T-cell (primary cell): ENCODE data around the gene PIGR. TPM values are rescaled to one million over a fixed set of nuclear protein-coding genes. Genes with fewer than 3 reads are reported as not detected.

ENCODE experiments used
- ATAC-seq, 4 experiments: fragments of 200-7000 bp in 3 of 4; fragments of 150-1000 bp in 1 of 4; cut with Tn5 transposase; replicated peaks in 1 of 4; 1 replicate in 3 of 4; 2 replicates in 1 of 4; pipeline ENCODE4 v1.10.0; 2021; ENCODE audit warnings: moderate library complexity in 3 of 4, mild to moderate bottlenecking in 2 of 4, moderate number of reproducible peaks in 1 of 4
- CTCF ChIA-PET, 2 donors: fragments of 300-600 bp; sonication (Branson Sonifier 250); formaldehyde crosslinking; loops; one replicate each; lab custom pipeline; 2022; ENCODE audit warnings: antibody characterized with exemption in 2 of 2; lab: Charles Lee
- POLR2A ChIA-PET, 2 donors: fragments of 300-600 bp; sonication (Branson Sonifier 250); formaldehyde crosslinking; loops; one replicate each; lab custom pipeline; 2022; ENCODE audit warnings: antibody characterized with exemption in 2 of 2; lab: Charles Lee
- DNase-seq, 35 experiments: peaks; one replicate each; pipeline versions ENCODE4 v3.0.0 to v3.0.0-alpha.2; 2013 to 2023
- H3K27ac ChIP-seq: one replicate; pipeline ENCODE4 v1.5.1; 2013; ENCODE audit warnings: low read length
- H3K27me3 ChIP-seq, 2 experiments: replicated peaks in 1 of 2; 1 replicate in 1 of 2; 2 replicates in 1 of 2; pipeline versions ENCODE4 v1.6.1 to v1.7.0; 2013; ENCODE audit warnings: low read length in 1 of 2, mixed read lengths in 1 of 2; ENCODE audit not compliant: control insufficient read depth in 2 of 2, insufficient read depth in 2 of 2; ENCODE audit errors: extremely low read depth in 1 of 2
- H3K36me3 ChIP-seq, 2 donors: 1 replicate in 1 of 2; 2 replicates in 1 of 2; pipeline versions ENCODE4 v1.6.1 to v1.7.0; 2013; ENCODE audit warnings: low read length in 1 of 2; ENCODE audit not compliant: control insufficient read depth in 2 of 2, insufficient read depth in 1 of 2; ENCODE audit errors: extremely low read depth in 1 of 2
- H3K4me1 ChIP-seq, 2 experiments: 1 replicate in 1 of 2; 2 replicates in 1 of 2; pipeline versions ENCODE4 v1.6.1 to v1.7.0; 2013; ENCODE audit warnings: low read length in 2 of 2, mixed read lengths in 1 of 2; ENCODE audit not compliant: insufficient read depth in 2 of 2, control insufficient read depth in 1 of 2; ENCODE audit errors: extremely low read depth in 1 of 2
- H3K4me3 ChIP-seq, 2 donors: 1 replicate in 1 of 2; 2 replicates in 1 of 2; pipeline versions ENCODE4 v1.5.1 to v1.7.0; 2013; ENCODE audit warnings: mild to moderate bottlenecking in 2 of 2, low read length in 1 of 2, moderate library complexity in 1 of 2; ENCODE audit not compliant: control insufficient read depth in 1 of 2; ENCODE audit errors: extremely low read depth in 1 of 2
- H3K9me3 ChIP-seq: 2 replicates; pipeline ENCODE4 v1.7.0; 2013
- H3K27ac Mint-ChIP-seq, 2 donors: one replicate each; pipeline ENCODE4 v1.8.0; 2020 to 2021; ENCODE audit warnings: mild to moderate bottlenecking in 2 of 2, mixed read lengths in 2 of 2
- H3K27me3 Mint-ChIP-seq, 2 donors: one replicate each; pipeline ENCODE4 v1.8.0; 2021 to 2022; ENCODE audit warnings: mixed read lengths in 2 of 2
- H3K36me3 Mint-ChIP-seq: one replicate; pipeline ENCODE4 v1.8.0; 2021; ENCODE audit warnings: mixed read lengths
- H3K4me1 Mint-ChIP-seq, 3 donors: one replicate each; pipeline ENCODE4 v1.8.0; 2020 to 2022; ENCODE audit warnings: mixed read lengths in 3 of 3, mild to moderate bottlenecking in 1 of 3
- H3K4me3 Mint-ChIP-seq, 3 donors: one replicate each; pipeline ENCODE4 v1.8.0; 2020 to 2022; ENCODE audit warnings: mild to moderate bottlenecking in 3 of 3, mixed read lengths in 3 of 3, moderate library complexity in 3 of 3
- H3K9me3 Mint-ChIP-seq, 3 donors: one replicate each; pipeline ENCODE4 v1.8.0; 2020 to 2022; ENCODE audit warnings: mixed read lengths in 3 of 3
- WGBS: methylation state at CpG from one replicate; pipeline ENCODE4 v1.1.5; 2013; ENCODE audit warnings: missing lambda C conversion rate; ENCODE audit not compliant: insufficient coverage; 5-methylcytosine and 5-hydroxymethylcytosine counted together
- total RNA-seq, 35 experiments: library from RNA in 6 of 35; stranded (reverse) in 6 of 35; fragments of 120-200 nt in 1 of 35; gene quantifications; one replicate each; pipeline versions ENCODE4 v1.2.1 to v1.2.4 and lab custom pipeline; 2013 to 2026

The PIGR gene
- total RNA-seq, 5 donors from 2014 or later (not counting 1 experiment from before 2014, with no cell fraction given), result 2.7 to 6.7 (median 3.2) TPM; not detected in 2

DNA sequence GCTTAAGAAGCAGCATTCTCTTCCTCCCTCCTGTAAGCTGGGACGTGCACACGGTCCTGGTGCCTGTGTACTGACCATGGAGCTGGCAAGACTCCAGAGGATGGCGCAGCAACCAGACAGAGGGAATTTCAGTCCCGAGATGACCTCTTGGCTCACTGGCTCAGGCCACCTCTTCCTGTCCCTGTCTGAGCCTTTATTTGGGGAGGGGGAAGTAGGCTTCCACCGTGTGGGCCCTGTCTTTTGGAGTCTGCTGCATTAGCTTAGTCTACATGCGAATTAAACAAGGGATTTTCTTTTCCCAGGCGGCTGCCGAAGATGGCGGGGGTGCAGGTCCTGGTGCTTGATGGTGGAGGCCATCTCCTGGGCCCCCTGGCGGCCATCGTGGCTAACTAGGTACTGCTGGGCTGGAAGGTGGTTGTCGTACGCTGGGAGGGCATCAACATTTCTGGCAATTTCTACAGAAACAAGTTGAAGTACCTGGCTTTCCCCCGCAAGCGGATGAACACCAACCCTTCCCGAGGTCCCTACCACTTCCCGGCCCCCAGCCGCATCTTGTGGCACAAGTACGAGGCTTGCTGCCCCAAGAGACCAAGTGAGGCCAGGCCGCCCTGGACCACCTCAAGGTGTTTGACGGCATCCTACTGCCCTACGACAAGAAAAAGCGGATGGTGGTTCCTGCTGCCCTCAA lies 38.8 kb downstream of the PIGR start:
- H3K27me3 Mint-ChIP-seq, result no peaks in the 10 kb centered on the region
- no peaks in the 10 kb centered on the region for H3K27me3 ChIP-seq
- DNase-seq, result no peak
- H3K36me3 Mint-ChIP-seq, result peaks cover 67% of the 10 kb centered on the region
- no peaks in the 10 kb centered on the region for H3K9me3 ChIP-seq
- peak overlapping the region; percentile 89 to 90 for H3K27ac Mint-ChIP-seq
- whole genome bisulfite sequencing, result 96% methylated on average over 17 of the region's 23 CpGs
- H3K4me3 Mint-ChIP-seq, result no peak overlapping the region
- H3K4me1 ChIP-seq, result peaks cover 64 to 72% of the 10 kb centered on the region in 2 experiments
- no peak overlapping the region for H3K4me3 ChIP-seq
- POLR2A ChIA-PET, result interaction anchor here in 1 of 2 donors (0.6 kb wide), 1 partner anchor 26 kb away, joined by 5 read pairs; no protein-coding TSS in a partner anchor
- ATAC-seq, result no peak
- H3K9me3 Mint-ChIP-seq, result no peaks in the 10 kb centered on the region
- peaks cover 28 to 85% of the 10 kb centered on the region in 2 donors for H3K36me3 ChIP-seq
- H3K27ac ChIP-seq, result peak overlapping the region; percentile 24
- CTCF ChIA-PET, result interaction anchor here (0.5 to 1.9 kb wide), 3 partner anchors 9 to 74 kb away, joined by 3 to 5 read pairs (median 4); no protein-coding TSS in a partner anchor
- H3K4me1 Mint-ChIP-seq, result peaks cover 84 to 93% (median 90%) of the 10 kb centered on the region in 3 donors

DNA sequence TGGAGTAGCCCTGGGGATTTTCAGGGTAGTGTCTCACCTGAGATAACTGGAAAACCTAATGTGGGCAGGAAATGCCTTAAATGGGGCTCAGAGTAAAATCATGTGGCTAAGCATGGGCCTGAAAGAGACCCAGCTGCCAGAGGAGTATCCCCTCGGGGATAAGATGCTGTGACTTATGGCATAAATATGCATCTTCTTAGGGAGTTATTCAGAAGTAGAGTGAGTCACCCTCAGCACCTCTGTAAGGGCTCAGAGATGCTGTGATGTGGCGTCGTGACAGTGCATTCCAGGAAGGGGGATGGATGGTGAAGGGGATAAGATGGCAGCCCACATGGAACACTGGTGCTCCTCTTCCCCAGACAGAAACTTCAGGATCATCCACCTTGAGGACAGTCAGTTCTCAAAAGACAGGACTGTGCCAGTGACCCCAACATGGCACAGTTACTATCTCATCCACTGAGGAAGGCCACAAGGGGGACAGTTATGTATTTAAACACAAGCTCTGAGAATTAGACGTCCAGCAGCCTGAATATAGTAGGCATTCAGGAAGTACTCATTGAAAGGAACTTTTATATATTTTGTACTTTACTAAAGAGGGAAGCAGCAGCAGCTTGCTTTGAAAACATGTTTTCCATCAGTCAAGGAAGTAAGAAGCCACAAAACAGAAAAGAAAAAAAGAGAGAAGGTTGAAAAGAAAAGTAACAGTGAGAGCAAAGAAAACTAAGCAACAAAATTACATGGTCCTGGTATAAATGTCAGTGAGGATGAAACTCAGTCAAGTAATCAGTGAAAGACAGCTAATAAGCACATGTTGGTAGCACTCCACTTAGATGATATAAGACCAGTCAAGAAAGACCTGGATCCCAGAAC lies 40.7 kb downstream of the PIGR start:
- Mint-ChIP-seq H3K9me3 (no peaks in the 10 kb centered on the region), H3K27ac (peak overlapping the region; percentile 90 to 92), H3K36me3 (peaks cover 63% of the 10 kb centered on the region), H3K27me3 (no peaks in the 10 kb centered on the region), H3K4me3 (peak overlapping the region in 2 of 3 donors; percentile 51 to 74), H3K4me1 (peaks cover 84 to 92% (median 90%) of the 10 kb centered on the region in 3 donors)
- peak; percentile 13 to 55 (median 52) for ATAC-seq
- WGBS, result 29% methylated on average over 1 of the region's 4 CpGs
- ChIA-PET POLR2A (interaction anchor here in 1 of 2 donors (0.6 kb wide), 1 partner anchor 92 kb away, joined by 3 read pairs; no protein-coding TSS in a partner anchor), CTCF (interaction anchor here (0.5 to 1.9 kb wide), 9 partner anchors 13 to 499 kb away, joined by 3 to 7 read pairs (median 5); partner anchors contain the start of gene IL20 (in 1 of the 2))
- H3K9me3 ChIP-seq, result no peaks in the 10 kb centered on the region
- peaks cover 28 to 69% of the 10 kb centered on the region in 2 donors for H3K36me3 ChIP-seq
- no peaks in the 10 kb centered on the region for H3K27me3 ChIP-seq
- H3K27ac ChIP-seq, result peak overlapping the region; percentile 49
- peak overlapping the region in 1 of 2 donors; percentile 1 for H3K4me3 ChIP-seq
- DNase-seq, result peak in 1 of 35 experiments; percentile 34
- H3K4me1 ChIP-seq, result peaks cover 50 to 63% of the 10 kb centered on the region in 2 experiments

DNA sequence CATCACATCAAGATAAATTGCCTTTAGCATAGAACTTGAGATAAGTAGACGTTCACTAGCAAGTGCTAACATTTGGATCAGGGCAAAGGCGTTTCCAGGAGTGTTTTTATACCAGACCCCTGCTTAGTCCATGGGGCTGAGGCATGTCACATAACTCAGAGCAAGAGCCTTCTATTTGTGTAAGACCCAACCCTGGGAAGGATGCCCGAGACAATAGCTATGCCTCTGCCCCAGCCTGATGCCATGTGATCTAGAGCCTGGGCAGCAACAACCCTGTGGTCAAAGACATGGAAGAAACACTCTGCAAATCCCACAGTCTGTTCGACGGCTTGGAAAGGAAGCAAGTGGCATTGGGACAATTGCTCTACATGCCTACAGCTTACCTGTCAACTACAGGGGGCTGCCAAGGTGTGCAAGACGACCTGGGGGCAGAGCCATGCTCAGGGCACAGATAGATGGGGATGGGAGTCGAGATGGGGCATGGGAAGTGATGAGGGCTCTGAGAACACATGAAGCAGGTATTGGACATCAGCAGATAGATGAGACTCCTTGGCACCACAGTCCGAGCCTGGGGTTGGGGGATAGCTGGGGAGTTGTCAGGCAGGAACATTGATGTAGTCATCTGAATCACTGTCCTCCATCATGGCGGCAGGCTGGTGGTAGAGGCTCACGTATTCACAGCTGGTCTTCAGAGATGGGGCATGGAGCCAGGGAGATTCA lies 41.7 kb downstream of the PIGR start:
- peaks cover 23 to 61% of the 10 kb centered on the region in 2 donors for H3K36me3 ChIP-seq
- H3K27me3 ChIP-seq, result no peaks in the 10 kb centered on the region
- peaks cover 43 to 61% of the 10 kb centered on the region in 2 experiments for H3K4me1 ChIP-seq
- Mint-ChIP-seq H3K4me3 (peak overlapping the region in 2 of 3 donors; percentile 51 to 74), H3K27ac (peak overlapping the region; percentile 90 to 92), H3K4me1 (peaks cover 83 to 92% (median 91%) of the 10 kb centered on the region in 3 donors), H3K36me3 (peaks cover 61% of the 10 kb centered on the region), H3K27me3 (no peaks in the 10 kb centered on the region), H3K9me3 (no peaks in the 10 kb centered on the region)
- WGBS, result 97% methylated on average over 9 of the region's 10 CpGs
- H3K9me3 ChIP-seq, result no peaks in the 10 kb centered on the region
- H3K27ac ChIP-seq, result peak overlapping the region; percentile 10
- DNase-seq (no peak), ATAC-seq (no peak)
- ChIA-PET POLR2A (no interaction called here), CTCF (no interaction called here)
- no peak overlapping the region for H3K4me3 ChIP-seq

DNA sequence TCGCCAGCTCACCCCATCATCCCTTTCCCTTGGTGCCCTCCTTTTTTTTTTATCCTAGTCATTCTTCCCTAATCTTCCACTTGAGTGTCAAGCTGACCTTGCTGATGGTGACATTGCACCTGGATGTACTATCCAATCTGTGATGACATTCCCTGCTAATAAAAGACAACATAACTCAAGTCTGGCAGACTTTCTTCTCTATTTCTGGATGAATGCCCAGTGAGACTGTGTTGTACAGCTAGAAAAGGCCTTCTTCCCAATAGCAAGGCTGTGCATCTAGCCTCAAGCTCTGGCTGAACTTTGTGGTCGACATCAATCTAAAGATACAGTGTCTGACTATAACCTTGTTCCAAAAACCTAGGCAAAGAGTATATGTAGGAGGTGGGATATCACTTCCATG lies 42.6 kb downstream of the PIGR start:
- H3K4me3 ChIP-seq, result no peak overlapping the region
- peaks cover 39 to 62% of the 10 kb centered on the region in 2 experiments for H3K4me1 ChIP-seq
- POLR2A ChIA-PET, result interaction anchor here in 1 of 2 donors (0.7 kb wide), 1 partner anchor 18 kb away, joined by 3 read pairs; no protein-coding TSS in a partner anchor
- CTCF ChIA-PET, result no interaction called here
- Mint-ChIP-seq H3K27me3 (no peaks in the 10 kb centered on the region), H3K4me1 (peaks cover 84 to 95% (median 93%) of the 10 kb centered on the region in 3 donors), H3K36me3 (peaks cover 57% of the 10 kb centered on the region), H3K4me3 (no peak overlapping the region), H3K9me3 (no peaks in the 10 kb centered on the region), H3K27ac (peak overlapping the region; percentile 90 to 92)
- H3K27ac ChIP-seq, result no peak overlapping the region
- ATAC-seq (no peak), DNase-seq (no peak)
- H3K36me3 ChIP-seq, result peaks cover 23 to 57% of the 10 kb centered on the region in 2 donors
- no peaks in the 10 kb centered on the region for H3K9me3 ChIP-seq
- H3K27me3 ChIP-seq, result no peaks in the 10 kb centered on the region
- 100% methylated on average over 1 of the region's 2 CpGs for WGBS

DNA sequence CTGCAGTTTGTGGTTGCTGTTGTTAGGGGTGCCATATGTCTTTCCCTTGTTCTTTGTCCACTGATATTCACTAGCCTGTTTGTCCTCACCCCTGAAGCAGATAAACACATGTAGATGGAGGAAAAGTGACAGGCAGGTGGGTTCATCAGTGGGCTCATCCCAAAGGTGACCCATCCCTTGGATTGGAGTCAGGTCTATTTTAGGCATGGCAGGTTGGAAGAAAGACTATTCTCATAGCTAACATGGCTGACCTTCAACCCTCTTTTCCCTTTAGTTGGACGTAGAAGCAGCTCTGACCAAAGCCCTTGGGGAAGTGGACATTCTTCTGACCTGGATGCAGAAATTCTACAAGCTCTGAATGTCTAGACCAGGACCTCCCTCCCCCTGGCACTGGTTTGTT lies 43.6 kb downstream of the PIGR start:
- ATAC-seq (no peak), DNase-seq (no peak)
- peaks cover 29 to 55% of the 10 kb centered on the region in 2 experiments for H3K4me1 ChIP-seq
- no peaks in the 10 kb centered on the region for H3K27me3 ChIP-seq
- Mint-ChIP-seq H3K9me3 (no peaks in the 10 kb centered on the region), H3K27me3 (no peaks in the 10 kb centered on the region), H3K27ac (peak overlapping the region; percentile 90 to 92), H3K36me3 (peaks cover 49% of the 10 kb centered on the region), H3K4me1 (peaks cover 76 to 91% (median 87%) of the 10 kb centered on the region in 3 donors), H3K4me3 (no peak overlapping the region)
- no peaks in the 10 kb centered on the region for H3K9me3 ChIP-seq
- ChIA-PET CTCF (no interaction called here), POLR2A (no interaction called here)
- H3K4me3 ChIP-seq, result no peak overlapping the region
- no CpG with 5 or more reads among the region's 1 CpG for WGBS
- peaks cover 18 to 48% of the 10 kb centered on the region in 2 donors for H3K36me3 ChIP-seq
- H3K27ac ChIP-seq, result no peak overlapping the region
